ENCODE data around the gene POC1B. TPM values are rescaled to one million over a fixed set of nuclear protein-coding genes. Genes with fewer than 3 reads are reported as not detected.

POC1B gene
- total RNA-seq, 1 experiment from 2014 or later: 40.3 TPM

DNA sequence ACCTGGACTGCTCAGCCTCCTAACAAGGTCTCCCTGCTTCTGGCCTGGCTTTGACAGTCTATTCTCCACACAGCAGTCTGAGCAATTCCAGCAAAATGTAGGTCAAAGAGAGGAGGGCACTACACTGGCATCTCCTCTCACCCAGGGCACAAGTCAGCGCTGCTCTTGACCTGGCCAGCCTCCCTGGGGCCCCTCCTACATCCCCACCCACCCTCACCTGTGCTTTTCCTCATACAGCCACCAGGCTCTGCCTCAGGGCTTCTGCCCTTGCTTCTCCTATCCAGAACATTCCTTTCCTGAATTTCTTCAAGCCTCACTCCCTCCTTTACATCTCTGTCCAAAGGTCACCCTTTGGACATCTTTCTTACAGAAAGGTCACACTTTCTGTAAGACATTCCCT lies 34.9 kb downstream of the POC1B start:
- TF ChIP-seq, protein P1, sequence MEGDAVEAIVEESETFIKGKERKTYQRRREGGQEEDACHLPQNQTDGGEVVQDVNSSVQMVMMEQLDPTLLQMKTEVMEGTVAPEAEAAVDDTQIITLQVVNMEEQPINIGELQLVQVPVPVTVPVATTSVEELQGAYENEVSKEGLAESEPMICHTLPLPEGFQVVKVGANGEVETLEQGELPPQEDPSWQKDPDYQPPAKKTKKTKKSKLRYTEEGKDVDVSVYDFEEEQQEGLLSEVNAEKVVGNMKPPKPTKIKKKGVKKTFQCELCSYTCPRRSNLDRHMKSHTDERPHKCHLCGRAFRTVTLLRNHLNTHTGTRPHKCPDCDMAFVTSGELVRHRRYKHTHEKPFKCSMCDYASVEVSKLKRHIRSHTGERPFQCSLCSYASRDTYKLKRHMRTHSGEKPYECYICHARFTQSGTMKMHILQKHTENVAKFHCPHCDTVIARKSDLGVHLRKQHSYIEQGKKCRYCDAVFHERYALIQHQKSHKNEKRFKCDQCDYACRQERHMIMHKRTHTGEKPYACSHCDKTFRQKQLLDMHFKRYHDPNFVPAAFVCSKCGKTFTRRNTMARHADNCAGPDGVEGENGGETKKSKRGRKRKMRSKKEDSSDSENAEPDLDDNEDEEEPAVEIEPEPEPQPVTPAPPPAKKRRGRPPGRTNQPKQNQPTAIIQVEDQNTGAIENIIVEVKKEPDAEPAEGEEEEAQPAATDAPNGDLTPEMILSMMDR (IDR thresholded peaks at IDR 0.05; ENCODE audit: unreplicated experiment): no peak
- Mint-ChIP-seq H3K9me3 (ENCODE audit: low read depth, unreplicated experiment) (no peaks in the 10 kb centered on the region), H3K36me3 (ENCODE audit: insufficient read depth, unreplicated experiment) (peaks cover 13% of the 10 kb centered on the region), H3K4me3 (ENCODE audit: low read depth, unreplicated experiment) (no peak overlapping the region), H3K4me1 (ENCODE audit: low read depth, unreplicated experiment) (peaks cover 45% of the 10 kb centered on the region), H3K27ac (ENCODE audit: unreplicated experiment) (no peak overlapping the region), H3K27me3 (ENCODE audit: unreplicated experiment) (no peaks in the 10 kb centered on the region)
- intact Hi-C loops (cut with micrococcal nuclease; ENCODE audit: unreplicated experiment): no loop called here
- DNase-seq: no peak
- CTCF ChIA-PET: no interaction called here
- BruUV-seq (replicated peaks): no TSS peak

DNA sequence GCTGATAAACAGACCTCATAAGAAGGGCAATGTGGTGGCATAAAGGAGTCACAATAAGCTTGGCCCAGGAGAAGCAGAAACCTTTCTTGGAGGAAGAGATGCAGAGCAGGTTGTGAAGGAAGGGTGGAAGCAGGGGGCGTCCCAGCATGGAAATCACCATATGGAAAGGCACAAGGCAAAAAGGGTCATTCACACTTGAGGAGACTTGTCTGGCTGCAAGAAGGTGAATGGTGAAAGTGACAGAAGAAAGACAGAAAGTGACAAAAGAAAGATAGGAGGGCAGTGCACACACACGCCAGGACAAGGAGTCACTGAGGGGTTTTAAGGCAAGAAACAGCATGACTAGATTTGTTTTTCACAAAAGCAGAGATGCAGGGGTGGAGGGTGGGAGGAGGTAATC lies 39.6 kb downstream of the POC1B start:
- CTCF ChIA-PET: no interaction called here
- Mint-ChIP-seq H3K9me3 (ENCODE audit: low read depth, unreplicated experiment) (no peaks in the 10 kb centered on the region), H3K27me3 (ENCODE audit: unreplicated experiment) (no peaks in the 10 kb centered on the region), H3K4me3 (ENCODE audit: low read depth, unreplicated experiment) (no peak overlapping the region), H3K4me1 (ENCODE audit: low read depth, unreplicated experiment) (peaks cover 16% of the 10 kb centered on the region), H3K36me3 (ENCODE audit: insufficient read depth, unreplicated experiment) (peaks cover 3% of the 10 kb centered on the region), H3K27ac (ENCODE audit: unreplicated experiment) (no peak overlapping the region)
- intact Hi-C loops (cut with micrococcal nuclease; ENCODE audit: unreplicated experiment): no loop called here
- DNase-seq: no peak
- no TSS peak for BruUV-seq (replicated peaks)
- TF ChIP-seq, protein P1 (IDR thresholded peaks at IDR 0.05; ENCODE audit: unreplicated experiment): no peak

DNA sequence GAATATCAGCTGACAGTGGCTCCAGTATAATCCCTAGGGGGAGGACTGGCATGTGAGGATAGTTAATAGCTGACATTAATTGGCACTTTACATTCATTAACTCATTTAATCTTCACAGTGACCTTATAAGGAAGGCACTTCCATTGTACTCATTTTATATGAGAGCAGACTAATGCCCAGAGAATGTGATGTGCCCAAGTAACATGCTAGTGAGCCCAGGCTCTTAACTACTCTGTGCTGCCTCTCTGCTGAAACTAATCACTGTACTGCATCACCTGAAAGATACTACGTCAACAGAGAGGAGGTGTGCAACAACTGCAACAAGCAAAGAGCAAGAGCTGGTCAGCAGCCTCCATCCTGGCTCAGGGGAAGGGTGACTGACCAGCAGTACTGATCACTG lies 41.4 kb downstream of the POC1B start:
- H3K4me1 Mint-ChIP-seq (ENCODE audit: low read depth, unreplicated experiment): peaks cover 13% of the 10 kb centered on the region
- intact Hi-C loops (cut with micrococcal nuclease; ENCODE audit: unreplicated experiment): no loop called here
- H3K9me3 Mint-ChIP-seq (ENCODE audit: low read depth, unreplicated experiment): no peaks in the 10 kb centered on the region
- TF ChIP-seq, protein P1 (IDR thresholded peaks at IDR 0.05; ENCODE audit: unreplicated experiment): no peak
- no peak overlapping the region for H3K4me3 Mint-ChIP-seq (ENCODE audit: low read depth, unreplicated experiment)
- DNase-seq: no peak
- no peaks in the 10 kb centered on the region for H3K36me3 Mint-ChIP-seq (ENCODE audit: insufficient read depth, unreplicated experiment)
- BruUV-seq (replicated peaks): no TSS peak
- no peaks in the 10 kb centered on the region for H3K27me3 Mint-ChIP-seq (ENCODE audit: unreplicated experiment)
- no peak overlapping the region for H3K27ac Mint-ChIP-seq (ENCODE audit: unreplicated experiment)
- CTCF ChIA-PET: no interaction called here

DNA sequence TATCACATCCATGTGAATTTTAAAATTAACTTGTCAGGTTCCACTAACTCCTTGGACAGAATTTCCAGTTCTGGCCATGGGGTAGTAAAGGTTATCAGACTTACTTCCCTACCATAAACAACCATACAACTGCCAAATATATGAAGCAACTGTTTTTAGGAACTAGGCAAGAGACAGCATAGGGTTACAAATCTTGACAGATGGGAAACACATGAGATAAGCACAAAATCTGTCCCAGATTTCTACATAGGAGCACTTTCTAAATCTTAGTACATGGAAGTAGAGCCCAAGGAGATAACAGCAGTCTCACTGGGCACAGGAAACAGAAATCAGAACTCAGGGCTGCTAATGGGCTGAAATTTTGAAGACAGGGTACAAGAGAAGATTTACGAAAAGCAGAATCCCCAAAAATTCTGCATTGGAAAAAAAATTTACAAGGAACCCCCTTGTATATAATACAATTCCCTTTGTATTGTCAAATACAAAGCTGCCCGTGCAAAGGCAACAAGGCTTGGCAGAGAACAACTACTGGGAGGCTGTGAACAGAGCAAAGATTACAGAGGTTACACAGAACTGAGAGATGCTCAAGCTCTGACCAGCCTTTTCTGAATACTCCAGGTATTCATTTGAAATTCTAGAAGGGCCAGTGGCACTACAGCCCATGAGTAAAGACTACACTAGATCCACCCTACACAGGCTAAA lies 44.5 kb downstream of the POC1B start:
- Mint-ChIP-seq H3K27me3 (ENCODE audit: unreplicated experiment) (no peaks in the 10 kb centered on the region), H3K4me1 (ENCODE audit: low read depth, unreplicated experiment) (peaks cover 22% of the 10 kb centered on the region), H3K4me3 (ENCODE audit: low read depth, unreplicated experiment) (no peak overlapping the region), H3K9me3 (ENCODE audit: low read depth, unreplicated experiment) (no peaks in the 10 kb centered on the region), H3K36me3 (ENCODE audit: insufficient read depth, unreplicated experiment) (no peaks in the 10 kb centered on the region), H3K27ac (ENCODE audit: unreplicated experiment) (no peak overlapping the region)
- BruUV-seq (replicated peaks): no TSS peak
- intact Hi-C loops (cut with micrococcal nuclease; ENCODE audit: unreplicated experiment): no loop called here
- CTCF ChIA-PET: no interaction called here
- TF ChIP-seq, protein P1 (IDR thresholded peaks at IDR 0.05; ENCODE audit: unreplicated experiment): no peak
- no peak for DNase-seq
